Measurements from ENCODE around the gene IGSF23.

The IGSF23 gene

DNA sequence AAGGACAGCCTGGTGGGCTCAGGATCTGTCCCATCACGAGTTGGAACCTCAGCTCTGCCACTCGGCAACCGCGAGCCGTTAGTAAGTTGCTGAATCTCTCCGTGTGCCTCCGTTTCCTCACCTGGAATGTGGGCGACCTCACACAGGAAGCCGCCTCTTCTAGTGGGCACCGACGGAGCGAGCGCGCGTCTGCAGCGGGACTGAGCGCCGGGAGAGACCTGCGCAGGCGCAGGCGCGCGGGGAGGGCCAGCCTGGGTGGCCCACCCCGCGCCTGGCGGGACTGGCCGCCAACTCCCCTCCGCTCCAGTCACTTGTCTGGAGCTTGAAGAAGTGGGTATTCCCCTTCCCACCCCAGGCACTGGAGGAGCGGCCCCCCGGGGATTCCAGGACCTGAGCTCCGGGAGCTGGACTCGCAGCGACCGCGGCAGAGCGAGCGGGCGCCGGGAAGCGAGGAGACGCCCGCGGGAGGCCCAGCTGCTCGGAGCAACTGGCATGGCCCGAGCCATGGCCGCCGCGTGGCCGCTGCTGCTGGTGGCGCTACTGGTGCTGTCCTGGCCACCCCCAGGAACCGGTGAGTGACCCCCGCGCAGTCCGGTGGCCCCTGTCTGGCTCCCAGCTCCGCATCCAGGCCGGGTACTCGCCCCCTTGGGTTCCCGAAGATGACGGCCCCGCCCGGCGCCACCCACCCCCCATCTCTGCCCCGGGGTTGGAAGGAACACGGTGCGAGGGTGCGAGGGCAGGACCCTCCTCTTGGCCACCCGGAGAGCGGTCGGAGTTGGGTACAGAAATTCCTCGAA, 30.4 kb downstream of the IGSF23 start, which contains the start of gene PVR:
TSS of gene PVR (plus strand) at position 306 of the 797 bp plus-strand sequence. CDS start at position 493, 187 bp downstream.
- peak; percentile 75 for DNase-seq

GRCh38 chr19:44644402-44645016, 31.1 kb downstream of the IGSF23 start:
- DNase-seq, result no peak

- DNase-seq, result no peak
These were observed 32.2 kb downstream of the IGSF23 start for GRCh38 chr19:44645407-44646048.

DNA sequence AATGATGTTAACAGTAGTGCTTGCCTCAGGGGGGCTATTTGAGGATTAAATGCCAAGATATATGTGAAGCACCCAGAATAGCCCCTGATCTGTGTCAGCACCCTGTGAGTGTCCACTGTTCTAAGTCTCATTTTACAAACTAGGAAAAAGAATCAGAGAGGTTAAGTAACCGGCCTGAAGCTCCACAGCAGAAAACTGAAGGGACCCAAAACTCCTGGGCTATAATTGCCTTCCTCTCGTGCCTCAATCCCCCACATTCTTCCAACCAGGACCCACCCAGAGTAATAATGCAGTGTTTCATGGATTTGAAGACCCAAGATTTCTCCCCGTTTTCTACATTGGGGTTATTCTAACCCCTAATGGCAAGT, 32.7 kb downstream of the IGSF23 start:
- no peak for DNase-seq

DNA sequence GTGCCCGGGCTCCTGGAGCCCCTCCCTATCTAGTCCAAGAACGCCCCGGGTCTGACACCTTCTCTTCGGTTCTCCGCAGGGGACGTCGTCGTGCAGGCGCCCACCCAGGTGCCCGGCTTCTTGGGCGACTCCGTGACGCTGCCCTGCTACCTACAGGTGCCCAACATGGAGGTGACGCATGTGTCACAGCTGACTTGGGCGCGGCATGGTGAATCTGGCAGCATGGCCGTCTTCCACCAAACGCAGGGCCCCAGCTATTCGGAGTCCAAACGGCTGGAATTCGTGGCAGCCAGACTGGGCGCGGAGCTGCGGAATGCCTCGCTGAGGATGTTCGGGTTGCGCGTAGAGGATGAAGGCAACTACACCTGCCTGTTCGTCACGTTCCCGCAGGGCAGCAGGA, 33.8 kb downstream of the IGSF23 start:
- DNase-seq, result no peak

GRCh38 chr19:44648631-44649251, 35.4 kb downstream of the IGSF23 start:
- DNase-seq, result peak; percentile 45

- DNase-seq, result no peak
These were observed 36.3 kb downstream of the IGSF23 start for GRCh38 chr19:44649578-44650145.

GRCh38 chr19:44653343-44653742, 40.0 kb downstream of the IGSF23 start:
- DNase-seq, result no peak

DNA sequence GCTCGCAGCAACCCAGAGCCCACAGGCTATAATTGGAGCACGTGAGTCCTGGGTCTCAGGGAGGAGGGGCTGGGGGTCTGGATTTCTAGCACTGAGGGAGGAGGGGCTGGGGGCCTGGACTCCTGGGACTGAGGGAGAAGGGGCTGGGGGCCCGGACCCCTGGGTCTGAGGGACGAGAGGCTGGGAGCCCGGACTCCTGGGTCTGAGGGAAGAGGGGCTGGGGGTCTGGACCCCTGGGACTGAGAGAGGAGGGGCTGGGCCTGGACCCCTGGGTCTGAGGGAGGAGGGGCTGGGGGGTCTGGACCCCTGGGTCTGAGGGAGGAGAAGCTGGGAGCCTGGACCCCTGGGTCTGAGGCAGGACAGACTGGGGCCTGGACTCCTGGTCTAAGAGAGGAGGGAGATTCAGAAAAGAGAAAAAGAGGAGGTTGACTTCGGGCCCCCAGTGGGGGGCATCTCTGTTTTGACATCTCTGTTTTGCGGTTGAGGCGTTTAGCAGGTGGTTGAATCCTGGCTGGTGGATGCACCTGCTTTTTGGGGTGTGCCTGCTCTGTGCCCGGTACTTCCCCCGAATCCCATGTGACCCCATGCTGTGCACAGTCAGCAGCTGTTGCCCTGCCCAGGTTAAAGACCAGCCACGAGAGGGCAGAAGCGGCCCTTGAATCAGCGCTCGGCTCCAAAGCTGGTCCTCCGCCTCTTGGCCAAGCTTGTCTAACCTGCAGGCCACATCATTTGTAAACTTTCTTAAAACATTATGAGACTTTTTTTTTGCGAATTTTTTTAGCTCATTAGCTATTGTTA, 40.8 kb downstream of the IGSF23 start:
- DNase-seq, result peak; percentile 53

GRCh38 chr19:44657211-44657921, 44.0 kb downstream of the IGSF23 start:
- peak; percentile 80 for DNase-seq

DNA sequence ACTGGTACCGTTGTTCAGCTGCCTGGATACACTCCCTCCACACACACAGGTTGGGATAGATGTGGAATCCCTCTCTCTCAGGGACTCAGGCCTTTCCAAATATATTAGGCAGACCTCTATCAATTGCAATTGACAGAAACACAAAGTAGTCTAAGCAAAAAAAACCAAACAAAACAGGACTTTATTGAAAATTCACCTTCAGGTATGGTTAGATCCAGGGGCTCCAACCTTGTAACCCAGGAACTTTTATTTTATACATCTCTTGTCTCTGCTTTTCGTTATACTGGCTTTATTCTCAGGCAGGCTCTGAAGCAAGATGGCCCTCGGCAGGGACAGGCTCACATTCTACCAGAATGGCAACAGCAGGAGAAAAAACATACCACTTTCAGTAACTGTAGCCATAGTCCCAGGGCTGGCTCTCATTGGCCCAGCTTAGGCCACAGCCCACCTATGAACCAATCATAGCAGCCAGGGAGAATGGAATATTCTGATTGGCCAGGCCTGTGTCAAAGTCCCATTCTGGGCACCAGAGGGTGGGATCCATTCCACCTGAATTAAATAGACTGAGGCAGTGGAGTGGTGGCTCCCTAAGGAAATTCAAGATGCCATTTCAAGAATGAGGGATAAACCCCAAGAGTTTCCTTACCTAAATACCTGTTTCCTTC, 44.8 kb downstream of the IGSF23 start:
- no peak for DNase-seq

DNA sequence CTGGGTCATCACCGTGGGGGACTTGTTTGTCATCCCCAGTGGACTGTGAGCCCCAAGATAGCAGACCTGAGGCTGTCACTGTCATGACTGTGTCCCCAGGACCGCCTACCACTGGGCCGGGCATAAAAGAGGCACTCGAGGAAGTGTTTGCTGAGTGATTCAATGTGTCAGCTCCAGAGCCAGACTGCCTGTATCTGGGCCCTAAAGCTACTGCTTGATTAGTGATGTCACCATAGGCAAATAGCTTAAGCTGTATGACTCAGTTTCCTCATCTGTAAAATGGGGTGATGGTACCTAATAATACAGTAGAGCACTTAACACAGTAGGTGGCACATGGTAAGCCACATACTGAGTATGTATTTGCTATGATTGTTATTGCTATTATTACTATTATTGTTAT, 46.7 kb downstream of the IGSF23 start:
- no peak for DNase-seq

DNA sequence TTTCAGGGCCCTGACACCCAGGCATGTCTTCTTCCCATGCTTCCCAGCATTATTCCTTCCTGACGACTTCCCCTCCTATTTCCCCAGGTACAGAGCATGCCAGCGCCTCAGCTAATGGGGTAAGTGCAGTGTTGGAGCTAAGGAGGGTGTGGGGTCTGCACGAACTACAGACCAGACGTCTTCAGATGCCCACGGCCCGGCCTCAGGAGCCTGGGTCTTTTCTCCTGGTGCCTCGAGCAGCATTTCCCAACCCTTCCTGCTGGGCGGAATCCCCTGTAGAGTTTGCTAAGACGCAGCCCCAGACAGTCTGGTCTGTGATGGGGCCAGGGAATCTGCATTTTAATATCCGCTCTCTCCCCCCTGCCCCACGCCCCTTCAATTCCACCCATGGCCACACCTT, 47.8 kb downstream of the IGSF23 start:
- DNase-seq, result no peak

GRCh38 chr19:44661904-44662303, 48.5 kb downstream of the IGSF23 start:
- no peak for DNase-seq

DNA sequence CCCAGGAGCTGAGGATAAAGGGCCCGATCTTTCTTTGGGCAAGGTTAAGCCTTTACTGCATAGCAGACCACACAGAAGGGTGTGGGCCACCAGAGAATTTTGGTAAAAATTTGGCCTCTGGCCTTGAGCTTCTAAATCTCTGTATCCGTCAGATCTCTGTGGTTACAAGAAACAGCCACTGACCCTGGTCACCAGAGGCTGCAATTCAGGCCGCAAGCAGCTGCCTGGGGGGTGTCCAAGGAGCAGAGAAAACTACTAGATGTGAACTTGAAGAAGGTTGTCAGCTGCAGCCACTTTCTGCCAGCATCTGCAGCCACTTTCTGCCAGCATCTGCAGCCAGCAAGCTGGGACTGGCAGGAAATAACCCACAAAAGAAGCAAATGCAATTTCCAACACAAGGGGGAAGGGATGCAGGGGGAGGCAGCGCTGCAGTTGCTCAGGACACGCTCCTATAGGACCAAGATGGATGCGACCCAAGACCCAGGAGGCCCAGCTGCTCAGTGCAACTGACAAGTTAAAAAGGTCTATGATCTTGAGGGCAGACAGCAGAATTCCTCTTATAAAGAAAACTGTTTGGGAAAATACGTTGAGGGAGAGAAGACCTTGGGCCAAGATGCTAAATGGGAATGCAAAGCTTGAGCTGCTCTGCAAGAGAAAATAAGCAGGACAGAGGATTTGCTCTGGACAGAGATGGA, 49.5 kb downstream of the IGSF23 start:
- peak; percentile 75 for DNase-seq

- DNase-seq, result no peak
These were observed 50.6 kb downstream of the IGSF23 start for GRCh38 chr19:44663996-44664395.

DNA sequence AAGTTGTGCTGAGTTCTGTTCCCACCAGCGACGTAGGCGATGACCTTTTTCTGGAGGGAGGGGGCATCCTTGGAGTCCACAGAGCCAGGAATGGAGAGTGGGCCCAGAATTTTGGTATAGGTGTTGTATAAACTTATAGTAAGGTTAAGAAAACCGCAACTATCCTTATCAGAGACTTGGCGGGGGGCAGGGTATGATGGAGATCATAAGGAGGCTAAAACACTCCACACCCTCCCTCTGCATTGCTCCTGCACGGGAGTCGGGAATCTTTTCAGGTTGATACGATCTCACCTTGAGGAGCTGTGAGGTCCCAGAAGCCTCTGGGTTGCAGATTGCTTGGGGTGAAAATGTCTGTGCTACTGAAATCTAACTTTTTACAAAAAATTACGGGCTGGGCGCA, 51.6 kb downstream of the IGSF23 start:
- DNase-seq, result no peak

DNA sequence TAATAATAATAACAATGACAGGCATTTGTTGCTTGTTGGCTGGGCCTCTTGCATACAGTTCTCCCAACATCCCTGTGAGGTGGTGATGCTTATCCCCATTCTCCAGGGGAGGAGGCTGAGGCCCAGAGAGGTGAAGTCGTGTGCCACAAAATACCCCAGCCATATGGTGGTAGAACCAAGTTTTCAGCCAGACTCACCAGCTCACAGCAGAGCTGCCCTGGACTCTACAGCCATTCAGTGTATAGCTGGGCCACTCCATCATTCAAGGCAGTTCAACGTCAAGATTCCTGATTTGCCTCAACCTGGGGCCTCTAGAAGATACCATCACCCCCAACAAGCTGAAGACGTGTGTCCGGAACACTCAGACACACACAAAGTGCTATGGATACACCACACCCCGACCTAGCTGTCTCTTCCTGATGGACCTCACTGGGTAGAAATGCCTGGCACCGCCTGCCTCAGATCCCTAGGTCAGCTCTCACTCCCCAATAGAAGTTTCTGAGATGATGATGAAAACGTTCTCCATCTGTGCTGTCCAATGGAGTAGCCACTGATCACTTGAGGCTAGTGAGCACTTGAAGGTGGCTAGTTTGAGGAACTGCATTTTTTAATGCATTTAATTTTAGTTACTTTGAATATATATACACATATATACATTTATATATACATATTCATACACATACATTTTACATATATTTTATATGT, 53.6 kb downstream of the IGSF23 start:
- DNase-seq, result no peak

DNA sequence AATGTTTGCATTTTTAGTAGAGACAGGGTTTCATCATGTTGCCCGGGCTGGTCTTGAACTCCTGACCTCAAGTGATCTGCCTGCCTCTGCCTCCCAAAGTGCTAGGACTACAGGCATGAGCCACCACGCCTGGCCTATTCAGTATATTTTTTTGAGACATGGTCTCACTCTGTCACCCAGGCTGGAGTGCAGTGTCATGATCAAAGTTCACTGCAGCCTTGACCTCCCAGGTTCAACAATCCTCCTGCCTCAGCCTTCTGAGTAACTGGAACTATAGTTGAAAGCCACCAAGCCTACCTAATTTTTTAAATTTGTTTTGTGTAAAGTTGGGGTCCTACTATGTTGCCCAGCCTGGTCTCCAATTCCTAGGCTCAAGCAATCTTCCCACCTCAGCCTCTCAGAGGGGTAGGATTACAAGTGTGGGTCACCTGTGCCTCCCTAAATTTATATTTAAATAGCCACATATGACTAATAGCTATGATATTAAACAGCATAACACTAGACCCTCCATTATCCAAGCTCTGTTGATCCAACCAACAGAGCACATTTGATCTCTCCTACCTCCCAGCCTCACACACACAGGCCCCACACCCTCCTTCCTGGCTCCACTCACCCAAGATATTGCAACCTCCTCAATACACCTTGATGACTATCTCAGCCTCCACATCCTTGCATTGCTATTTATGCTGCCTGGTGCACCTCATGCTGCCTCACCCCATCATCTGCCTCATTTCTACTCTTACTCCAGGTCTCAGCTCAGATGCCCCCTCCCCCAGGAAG, 55.8 kb downstream of the IGSF23 start:
- no peak for DNase-seq

All from fibroblast of upper back skin (primary cell).